Left lung (tissue), 14 donors: Measurements from ENCODE around the gene PCDHB8. TPM values are rescaled to one million over a fixed set of nuclear protein-coding genes. Genes with fewer than 3 reads are reported as not detected.
A peak's percentile ranks its signal among the peaks of the same experiment; 100 is the strongest.
"Not testable (repeated sequence)": the region's sequence is repeated elsewhere in the genome, so short reads cannot be mapped to it uniquely, and the experiment has no call there.

Experiments
- ATAC-seq: fragments of 200-7000 bp; cut with Tn5 transposase; one replicate; pipeline ENCODE4 v1.9.1; 2020; ENCODE audit warnings: moderate library complexity
- DNase-seq, 4 donors: peaks; one replicate each; pipeline ENCODE4 v3.0.0-alpha.2; 2013 to 2020
- H3K27ac ChIP-seq, 2 donors: fragments of 200-600 bp; sonication (generic) in 1 of 2; one replicate each; pipeline versions ENCODE4 v1.5.0 to v1.8.0; 2020 to 2021
- H3K27me3 ChIP-seq, 2 donors: fragments of 200-600 bp; sonication (generic) in 1 of 2; one replicate each; pipeline versions ENCODE4 v1.5.0 to v1.8.0; 2020 to 2021
- H3K36me3 ChIP-seq, 2 donors: fragments of 200-600 bp; sonication (generic) in 1 of 2; one replicate each; pipeline versions ENCODE4 v1.5.0 to v1.8.0; 2020 to 2021
- H3K4me1 ChIP-seq, 2 donors: fragments of 200-600 bp; one replicate each; pipeline ENCODE4 v1.8.0; 2021
- H3K4me3 ChIP-seq, 2 donors: fragments of 200-600 bp; sonication (generic) in 1 of 2; one replicate each; pipeline versions ENCODE4 v1.5.0 to v1.8.0; 2020 to 2021; ENCODE audit warnings: mild to moderate bottlenecking in 1 of 2
- H3K9me3 ChIP-seq, 2 donors: fragments of 200-600 bp; sonication (generic) in 1 of 2; one replicate each; pipeline versions ENCODE4 v1.5.0 to v1.8.0; 2020 to 2021
- intact Hi-C, 2 donors: fragments of 100-400 bp; cut with DNase I; formaldehyde crosslinking; loops; one replicate each; pipeline versions ENCODE4 v1.11.2 to v1.14.2; 2022
- long read RNA-seq, 12 donors: library from polyadenylated mRNA in 2 of 12; unstranded in 2 of 12; transcript quantifications; one replicate each; pipeline ENCODE4 v2.0.0 and lab custom pipeline, GENCODE V29; 2019 to 2026
- polyA plus RNA-seq, 6 donors: library from polyadenylated mRNA; unstranded; fragments of 120-200 nt; gene quantifications; one replicate each; pipeline ENCODE4 v1.2.1, GENCODE V29; 2013; ENCODE audit not compliant: insufficient read length in 6 of 6
- total RNA-seq, 2 donors: library from RNA; stranded (reverse); fragmentation: NEBNext Ultra II Directional; extraction: Animal tissue kit (Norgen Biotek cat#: 25700); gene quantifications; one replicate each; pipeline ENCODE4 v1.2.1, GENCODE V29; 2021
- TF ChIP-seq, protein P1 (sequence below), 2 donors: fragments of 200-600 bp; sonication (generic) in 1 of 2; IDR thresholded peaks; one replicate each; pipeline versions ENCODE4 v1.5.0 to v1.8.0; 2021; ENCODE audit warnings: antibody characterized with exemption in 2 of 2
- donor health status: DM: no; HTN: yes; CAD: no.
- donor health status: DM: no; HTN: no; CAD: no.

PCDHB8 gene
- total RNA-seq (1 to 10 TPM; 1.1 to 2.7 TPM), polyA plus RNA-seq (1 to 10 TPM in 5 of 6 donors, under 1 TPM in 1; 0.72 to 3.7 (median 2.5) TPM)
- long read RNA-seq, donor 1, partial matches to known transcripts, result 0 of 1 reads
- long read RNA-seq, donor 1, other reads (novel, unspliced or antisense), result 0 of 1 reads
- long read RNA-seq, donor 2, partial matches to known transcripts, result 0 of 1 reads
- long read RNA-seq, donor 2, other reads (novel, unspliced or antisense), result 0 of 1 reads
- long read RNA-seq, donor 3, partial matches to known transcripts, result 0 of 1 reads
- long read RNA-seq, donor 3, other reads (novel, unspliced or antisense), result 0 of 1 reads
- long read RNA-seq, donor 4, result 0 reads
- long read RNA-seq, donor 5, result 0 reads
- long read RNA-seq, donor 6, result 0 reads
- long read RNA-seq, donor 7, result 0 reads
- long read RNA-seq, donor 8, partial matches to known transcripts, result 0 of 1 reads
- long read RNA-seq, donor 8, other reads (novel, unspliced or antisense), result 0 of 1 reads
- long read RNA-seq, donor 9, result 0 reads
- long read RNA-seq, donor 10, result 0 reads
- long read RNA-seq, donor 11, partial matches to known transcripts, result 0 of 3 reads
- long read RNA-seq, donor 11, other reads (novel, unspliced or antisense), result 0 of 3 reads
- long read RNA-seq, donor 12, result 0 reads

GRCh38 chr5:141177577-141178191 lies at the start of gene PCDHB8:
Gene PCDHB8, plus strand, starts transcription at chr5:141177790. Its CDS starts 245 bp downstream, at chr5:141178035.
- Histone ChIP-seq H3K27me3 (peaks cover 0 to 68% of the 10 kb centered on the region in 2 donors), H3K9me3 (peaks cover 0 to 67% of the 10 kb centered on the region in 2 donors)
- H3K4me1 ChIP-seq, H3K27ac ChIP-seq, intact Hi-C loops, H3K4me3 ChIP-seq, H3K36me3 ChIP-seq, ATAC-seq, DNase-seq: not testable (repeated sequence)

GRCh38 chr5:141135030-141135717 lies 42.4 kb upstream of the PCDHB8 start, which contains the start of gene PCDHB5:
Gene PCDHB5, plus strand, starts transcription at chr5:141135206. Its CDS starts 229 bp downstream, at chr5:141135435.
- peak in 2 of 4 donors; percentile 39 to 48 for DNase-seq
- Histone ChIP-seq H3K4me1 (no peaks in the 10 kb centered on the region), H3K36me3 (no peaks in the 10 kb centered on the region), H3K4me3 (peak within 1 kb of the TSS; percentile 12 to 19), H3K27me3 (peaks cover 0 to 11% of the 10 kb centered on the region in 2 donors), H3K27ac (no peak within 1 kb of the TSS), H3K9me3 (peaks cover 0 to 82% of the 10 kb centered on the region in 2 donors)
- ATAC-seq, result peak; percentile 74
- intact Hi-C loops, result no loop called here
- TF ChIP-seq, protein P1, sequence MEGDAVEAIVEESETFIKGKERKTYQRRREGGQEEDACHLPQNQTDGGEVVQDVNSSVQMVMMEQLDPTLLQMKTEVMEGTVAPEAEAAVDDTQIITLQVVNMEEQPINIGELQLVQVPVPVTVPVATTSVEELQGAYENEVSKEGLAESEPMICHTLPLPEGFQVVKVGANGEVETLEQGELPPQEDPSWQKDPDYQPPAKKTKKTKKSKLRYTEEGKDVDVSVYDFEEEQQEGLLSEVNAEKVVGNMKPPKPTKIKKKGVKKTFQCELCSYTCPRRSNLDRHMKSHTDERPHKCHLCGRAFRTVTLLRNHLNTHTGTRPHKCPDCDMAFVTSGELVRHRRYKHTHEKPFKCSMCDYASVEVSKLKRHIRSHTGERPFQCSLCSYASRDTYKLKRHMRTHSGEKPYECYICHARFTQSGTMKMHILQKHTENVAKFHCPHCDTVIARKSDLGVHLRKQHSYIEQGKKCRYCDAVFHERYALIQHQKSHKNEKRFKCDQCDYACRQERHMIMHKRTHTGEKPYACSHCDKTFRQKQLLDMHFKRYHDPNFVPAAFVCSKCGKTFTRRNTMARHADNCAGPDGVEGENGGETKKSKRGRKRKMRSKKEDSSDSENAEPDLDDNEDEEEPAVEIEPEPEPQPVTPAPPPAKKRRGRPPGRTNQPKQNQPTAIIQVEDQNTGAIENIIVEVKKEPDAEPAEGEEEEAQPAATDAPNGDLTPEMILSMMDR (IDR thresholded peaks at IDR 0.05), result peak in 1 of 2 donors; percentile 22

- intact Hi-C loops, result no loop called here
Observed at GRCh38 chr5:141135718-141136266, 41.8 kb upstream of the PCDHB8 start.

DNA sequence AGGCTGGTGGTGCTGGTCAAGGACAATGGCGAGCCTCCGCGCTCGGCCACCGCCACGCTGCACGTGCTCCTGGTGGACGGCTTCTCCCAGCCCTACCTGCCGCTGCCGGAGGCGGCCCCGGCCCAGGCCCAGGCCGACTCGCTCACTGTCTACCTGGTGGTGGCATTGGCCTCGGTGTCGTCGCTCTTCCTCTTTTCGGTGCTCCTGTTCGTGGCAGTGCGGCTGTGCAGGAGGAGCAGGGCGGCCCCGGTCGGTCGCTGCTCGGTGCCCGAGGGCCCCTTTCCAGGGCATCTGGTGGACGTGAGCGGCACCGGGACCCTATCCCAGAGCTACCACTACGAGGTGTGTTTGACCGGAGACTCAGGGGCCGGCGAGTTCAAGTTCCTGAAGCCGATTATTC lies 40.2 kb upstream of the PCDHB8 start:
- H3K4me3 ChIP-seq, DNase-seq, intact Hi-C loops, H3K4me1 ChIP-seq, H3K27ac ChIP-seq, H3K36me3 ChIP-seq, ATAC-seq: not testable (repeated sequence)
- peaks cover 0 to 81% of the 10 kb centered on the region in 2 donors for H3K9me3 ChIP-seq
- H3K27me3 ChIP-seq, result peaks cover 0 to 15% of the 10 kb centered on the region in 2 donors

More at GRCh38 chr5:141135718-141136266, 41.8 kb upstream of the PCDHB8 start:
- TF ChIP-seq, protein P1 (IDR thresholded peaks at IDR 0.05), result no peak
- DNase-seq, result no peak
- H3K27ac ChIP-seq, result no peak overlapping the region
- ATAC-seq, result no peak
- H3K4me1 ChIP-seq, result no peaks in the 10 kb centered on the region
- H3K4me3 ChIP-seq, result peak overlapping the region; percentile 12 to 19
- H3K9me3 ChIP-seq, result peaks cover 0 to 82% of the 10 kb centered on the region in 2 donors
- H3K36me3 ChIP-seq, result no peaks in the 10 kb centered on the region
- peaks cover 0 to 11% of the 10 kb centered on the region in 2 donors for H3K27me3 ChIP-seq

DNA sequence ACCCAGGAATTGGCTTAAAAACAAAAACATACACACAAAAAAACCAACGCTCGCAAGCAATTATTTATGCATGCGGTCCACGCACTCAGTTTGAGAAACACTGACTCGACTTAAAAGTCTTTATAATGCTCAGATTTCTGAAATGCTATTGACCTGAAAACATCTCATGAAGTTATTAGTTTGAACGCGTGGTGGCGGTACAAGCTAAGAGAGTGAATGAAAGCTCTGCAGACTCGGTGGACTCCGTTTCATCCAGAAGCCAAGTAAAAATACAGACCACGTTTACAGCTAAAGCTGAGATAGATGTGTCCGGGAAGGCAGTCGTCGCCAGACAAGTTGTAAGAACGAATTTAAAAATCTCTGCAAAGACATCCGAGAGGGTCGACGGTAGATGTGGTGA lies 27.8 kb upstream of the PCDHB8 start, which contains the start of gene PCDHB6:
TSS of gene PCDHB6 (plus strand) at position 246 of the 400 bp plus-strand sequence. CDS start 201 bp downstream, outside the sequence.
- no peak within 1 kb of the TSS for H3K4me3 ChIP-seq
- TF ChIP-seq, protein P1 (IDR thresholded peaks at IDR 0.05), result no peak

More for the DNA sequence above, 27.8 kb upstream of the PCDHB8 start, which contains the start of gene PCDHB6:
- Histone ChIP-seq H3K36me3 (no peaks in the 10 kb centered on the region), H3K9me3 (peaks cover 0 to 64% of the 10 kb centered on the region in 2 donors), H3K27ac (no peak within 1 kb of the TSS), H3K27me3 (peaks cover 0 to 19% of the 10 kb centered on the region in 2 donors), H3K4me1 (no peaks in the 10 kb centered on the region)
- no peak for ATAC-seq
- DNase-seq, result peak in 1 of 4 donors; percentile 10
- intact Hi-C loops, result no loop called here
